ENCODE data around the gene MIXL1.

DNA sequence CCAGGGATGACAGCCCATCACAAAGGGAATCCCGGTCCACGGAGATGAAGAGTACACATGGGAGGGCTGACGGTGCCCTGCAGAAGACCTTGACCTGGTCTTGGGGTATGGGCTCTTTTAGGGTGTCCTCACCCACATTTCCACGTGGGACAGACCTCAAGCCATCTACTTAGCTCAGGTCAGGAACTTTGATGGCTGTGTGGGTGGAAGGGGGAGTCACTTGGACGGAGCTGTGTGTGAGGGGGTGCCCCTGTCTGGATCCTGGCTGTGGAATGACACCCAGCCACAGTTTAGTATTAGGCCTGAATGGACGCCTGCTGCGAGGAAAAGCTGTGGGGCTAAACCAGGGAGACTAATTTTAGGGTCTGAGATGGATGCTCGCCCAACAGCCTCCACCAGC, 10.9 kb upstream of the MIXL1 start:
- TF ChIP-seq, protein P1, sequence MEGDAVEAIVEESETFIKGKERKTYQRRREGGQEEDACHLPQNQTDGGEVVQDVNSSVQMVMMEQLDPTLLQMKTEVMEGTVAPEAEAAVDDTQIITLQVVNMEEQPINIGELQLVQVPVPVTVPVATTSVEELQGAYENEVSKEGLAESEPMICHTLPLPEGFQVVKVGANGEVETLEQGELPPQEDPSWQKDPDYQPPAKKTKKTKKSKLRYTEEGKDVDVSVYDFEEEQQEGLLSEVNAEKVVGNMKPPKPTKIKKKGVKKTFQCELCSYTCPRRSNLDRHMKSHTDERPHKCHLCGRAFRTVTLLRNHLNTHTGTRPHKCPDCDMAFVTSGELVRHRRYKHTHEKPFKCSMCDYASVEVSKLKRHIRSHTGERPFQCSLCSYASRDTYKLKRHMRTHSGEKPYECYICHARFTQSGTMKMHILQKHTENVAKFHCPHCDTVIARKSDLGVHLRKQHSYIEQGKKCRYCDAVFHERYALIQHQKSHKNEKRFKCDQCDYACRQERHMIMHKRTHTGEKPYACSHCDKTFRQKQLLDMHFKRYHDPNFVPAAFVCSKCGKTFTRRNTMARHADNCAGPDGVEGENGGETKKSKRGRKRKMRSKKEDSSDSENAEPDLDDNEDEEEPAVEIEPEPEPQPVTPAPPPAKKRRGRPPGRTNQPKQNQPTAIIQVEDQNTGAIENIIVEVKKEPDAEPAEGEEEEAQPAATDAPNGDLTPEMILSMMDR (IDR thresholded peaks at IDR 0.05), result no peak
- no peak for TF ChIP-seq POLR2A (IDR thresholded peaks at IDR 0.05)
